ENCODE measurements around the gene COL13A1. TPM values are rescaled to one million over a fixed set of nuclear protein-coding genes. Genes with fewer than 3 reads are reported as not detected.

The COL13A1 gene
- total RNA-seq, 1 donor from 2014 or later: 9.2 TPM

- Histone ChIP-seq H3K9me3 (no peaks in the 10 kb centered on the region), H3K27ac (no peak overlapping the region), H3K4me1 (no peaks in the 10 kb centered on the region), H3K27me3 (ENCODE audit: low read depth) (no peaks in the 10 kb centered on the region), H3K36me3 (no peaks in the 10 kb centered on the region), H3K4me3 (no peak overlapping the region)
- no peak for DNase-seq
- ATAC-seq: peak in 1 of 2 donors; percentile 17
- intact Hi-C loops (cut with DNase I): no loop called here
- TF ChIP-seq, protein P1, sequence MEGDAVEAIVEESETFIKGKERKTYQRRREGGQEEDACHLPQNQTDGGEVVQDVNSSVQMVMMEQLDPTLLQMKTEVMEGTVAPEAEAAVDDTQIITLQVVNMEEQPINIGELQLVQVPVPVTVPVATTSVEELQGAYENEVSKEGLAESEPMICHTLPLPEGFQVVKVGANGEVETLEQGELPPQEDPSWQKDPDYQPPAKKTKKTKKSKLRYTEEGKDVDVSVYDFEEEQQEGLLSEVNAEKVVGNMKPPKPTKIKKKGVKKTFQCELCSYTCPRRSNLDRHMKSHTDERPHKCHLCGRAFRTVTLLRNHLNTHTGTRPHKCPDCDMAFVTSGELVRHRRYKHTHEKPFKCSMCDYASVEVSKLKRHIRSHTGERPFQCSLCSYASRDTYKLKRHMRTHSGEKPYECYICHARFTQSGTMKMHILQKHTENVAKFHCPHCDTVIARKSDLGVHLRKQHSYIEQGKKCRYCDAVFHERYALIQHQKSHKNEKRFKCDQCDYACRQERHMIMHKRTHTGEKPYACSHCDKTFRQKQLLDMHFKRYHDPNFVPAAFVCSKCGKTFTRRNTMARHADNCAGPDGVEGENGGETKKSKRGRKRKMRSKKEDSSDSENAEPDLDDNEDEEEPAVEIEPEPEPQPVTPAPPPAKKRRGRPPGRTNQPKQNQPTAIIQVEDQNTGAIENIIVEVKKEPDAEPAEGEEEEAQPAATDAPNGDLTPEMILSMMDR (IDR thresholded peaks at IDR 0.05): no peak
These were observed 152.1 kb downstream of the COL13A1 start for GRCh38 chr10:69953851-69954250.

- H3K27ac ChIP-seq: no peak overlapping the region
- TF ChIP-seq, protein P1 (IDR thresholded peaks at IDR 0.05): no peak
- ATAC-seq (no peak), DNase-seq (no peak)
- no peak overlapping the region for H3K4me3 ChIP-seq
- H3K27me3 ChIP-seq (ENCODE audit: low read depth): no peaks in the 10 kb centered on the region
- no peaks in the 10 kb centered on the region for H3K4me1 ChIP-seq
- H3K36me3 ChIP-seq: no peaks in the 10 kb centered on the region
- no peaks in the 10 kb centered on the region for H3K9me3 ChIP-seq
- intact Hi-C loops (cut with DNase I): no loop called here
These were observed 153.6 kb downstream of the COL13A1 start for GRCh38 chr10:69955211-69955805.

- ATAC-seq (no peak), DNase-seq (no peak)
- intact Hi-C loops (cut with DNase I): no loop called here
- Histone ChIP-seq H3K27ac (no peak overlapping the region), H3K27me3 (ENCODE audit: low read depth) (no peaks in the 10 kb centered on the region), H3K4me1 (peaks cover 2% of the 10 kb centered on the region), H3K36me3 (no peaks in the 10 kb centered on the region), H3K9me3 (no peaks in the 10 kb centered on the region), H3K4me3 (no peak overlapping the region)
- TF ChIP-seq, protein P1 (IDR thresholded peaks at IDR 0.05): no peak
These were observed 154.4 kb downstream of the COL13A1 start for GRCh38 chr10:69955897-69956740.

- Histone ChIP-seq H3K27me3 (ENCODE audit: low read depth) (no peaks in the 10 kb centered on the region), H3K4me1 (peaks cover 9% of the 10 kb centered on the region), H3K27ac (no peak overlapping the region), H3K36me3 (no peaks in the 10 kb centered on the region), H3K9me3 (no peaks in the 10 kb centered on the region), H3K4me3 (no peak overlapping the region)
- TF ChIP-seq, protein P1 (IDR thresholded peaks at IDR 0.05): no peak
- no peak for ATAC-seq
- no peak for DNase-seq
- intact Hi-C loops (cut with DNase I): no loop called here
These were observed 155.1 kb downstream of the COL13A1 start for GRCh38 chr10:69956741-69957230.

DNA sequence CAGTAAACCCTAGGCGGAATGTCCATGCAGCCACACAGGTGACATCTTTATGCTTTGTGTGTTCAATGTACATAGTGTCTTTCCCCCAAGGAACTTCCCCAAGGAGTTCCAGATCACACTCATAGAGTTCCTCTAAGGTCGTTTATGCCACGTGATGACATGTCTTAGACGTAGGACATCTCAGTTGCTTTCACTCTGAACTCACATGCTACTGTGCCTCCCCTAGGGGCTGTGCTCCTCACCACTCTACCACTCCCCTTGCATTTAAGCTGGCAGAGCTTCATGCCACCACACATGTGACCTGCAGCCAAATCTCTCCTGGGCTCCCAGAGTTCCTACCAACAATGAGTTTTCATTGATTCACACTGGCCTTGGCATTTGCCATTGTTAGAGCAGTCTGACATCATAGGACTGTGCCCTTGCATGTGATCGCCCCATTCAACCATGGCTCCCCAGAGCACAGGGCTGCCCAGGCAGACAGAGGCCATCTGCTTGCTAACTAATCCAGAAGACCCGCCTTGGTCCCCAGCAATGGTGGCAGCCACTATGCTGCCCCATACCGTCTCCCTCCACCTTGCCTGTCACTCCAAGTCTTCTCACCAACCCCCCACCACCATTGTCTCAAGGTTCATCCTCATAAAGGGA, 155.7 kb downstream of the COL13A1 start:
- DNase-seq (no peak), ATAC-seq (peak in 1 of 2 donors; percentile 12)
- H3K9me3 ChIP-seq: no peaks in the 10 kb centered on the region
- no peak overlapping the region for H3K27ac ChIP-seq
- no peak overlapping the region for H3K4me3 ChIP-seq
- TF ChIP-seq, protein P1 (IDR thresholded peaks at IDR 0.05): no peak
- peaks cover 14% of the 10 kb centered on the region for H3K4me1 ChIP-seq
- intact Hi-C loops (cut with DNase I): no loop called here
- no peaks in the 10 kb centered on the region for H3K27me3 ChIP-seq (ENCODE audit: low read depth)
- H3K36me3 ChIP-seq: no peaks in the 10 kb centered on the region
